A549 (cell line): ENCODE measurements around the gene PTPN5. TPM values are rescaled to one million over a fixed set of nuclear protein-coding genes. Genes with fewer than 3 reads are reported as not detected.
A peak's percentile ranks its signal among the peaks of the same experiment; 100 is the strongest.

Experiments
- ATAC-seq, 2 experiments: fragments of 200-7000 bp in 1 of 2; fragments of >200 bp in 1 of 2; cut with Nextera tagmentation in 1 of 2; cut with Tn5 transposase in 1 of 2; 3 replicates each; pipeline versions ENCODE4 v1.8.0 to v1.9.1; 2018 to 2020; ENCODE audit warnings: mild to moderate bottlenecking in 1 of 2, moderate library complexity in 1 of 2
- CTCF ChIA-PET: fragments of 300-600 bp; sonication (Branson Sonifier 250); formaldehyde crosslinking; extraction: SDS; loops from one replicate; lab custom pipeline; 2021; ENCODE audit warnings: antibody characterized with exemption, inconsistent platforms; lab: Yijun Ruan, JAX
- POLR2A ChIA-PET: fragments of 350-600 bp; formaldehyde crosslinking; extraction: SDS; loops from one replicate; lab custom pipeline; 2021; ENCODE audit warnings: antibody characterized with exemption, inconsistent platforms; lab: Yijun Ruan, JAX
- DNase-seq, 2 experiments: peaks; one replicate each; pipeline versions ENCODE4 v3.0.0 to v3.0.0-alpha.2; 2011 to 2016; ENCODE audit warnings: low read depth in 1 of 2, low spot score in 1 of 2
- FAIRE-seq: peaks from 2 replicates; lab custom pipeline; 2011; peaks lifted over from hg19 to GRCh38; lab: Jason Lieb, UNC
- H3K27ac ChIP-seq, 2 experiments: fragments of >200 bp; sonication (Bioruptor Twin); formaldehyde crosslinking; 3 replicates each; pipeline ENCODE4 v1.5.1; 2016 to 2017
- H3K4me1 ChIP-seq: fragments of >200 bp; sonication (Bioruptor Twin); formaldehyde crosslinking; 3 replicates; pipeline ENCODE4 v1.6.1; 2016
- H3K4me2 ChIP-seq: fragments of >200 bp; sonication (Bioruptor Twin); formaldehyde crosslinking; 3 replicates; pipeline ENCODE4 v1.6.1; 2016
- H3K4me3 ChIP-seq: fragments of >200 bp; sonication (Bioruptor Twin); formaldehyde crosslinking; 3 replicates; pipeline ENCODE4 v1.5.1; 2016
- H3K9me3 ChIP-seq: fragments of >200 bp; sonication (Bioruptor Twin); formaldehyde crosslinking; 3 replicates; pipeline ENCODE4 v1.6.1; 2016
- ATOH8 ChIP-seq: fragments of 250-450 bp; sonication (Bioruptor Pico); IDR thresholded peaks from 2 replicates; pipeline ENCODE4 v1.5.0; 2020; ENCODE audit warnings: low read depth, mild to moderate bottlenecking, moderate library complexity
- CHD2 ChIP-seq: fragments of 150-350 bp; IDR thresholded peaks from 2 replicates; pipeline ENCODE4 v1.6.1; 2014; ENCODE audit warnings: low read length; ENCODE audit not compliant: partially characterized antibody
- E2F6 ChIP-seq: IDR thresholded peaks from 2 replicates; pipeline ENCODE4 v1.6.1; 2012; ENCODE audit warnings: low read depth, borderline replicate concordance
- ESRRA ChIP-seq: fragments of 150-350 bp; IDR thresholded peaks from 2 replicates; pipeline ENCODE4 v1.6.1; 2014; ENCODE audit warnings: mild to moderate bottlenecking, low read length, borderline replicate concordance
- FOXS1 ChIP-seq: fragments of 250-450 bp; sonication (Bioruptor Pico); IDR thresholded peaks from 2 replicates; pipeline ENCODE4 v1.5.0; 2020; ENCODE audit warnings: mild to moderate bottlenecking, moderate library complexity
- GATA3 ChIP-seq: IDR thresholded peaks from 2 replicates; pipeline ENCODE4 v1.6.1; 2012; ENCODE audit warnings: borderline replicate concordance
- HEYL ChIP-seq: fragments of 250-450 bp; sonication (Bioruptor Pico); IDR thresholded peaks from 2 replicates; pipeline ENCODE4 v1.8.0; 2021; ENCODE audit warnings: mild to moderate bottlenecking, moderate library complexity
- JUN ChIP-seq, 2 experiments: fragments of >200 bp; sonication (Bioruptor Twin); formaldehyde crosslinking; IDR thresholded peaks; 2 replicates in 1 of 2; 3 replicates in 1 of 2; pipeline ENCODE4 v1.6.1; 2016 to 2017
- JUNB ChIP-seq: fragments of >200 bp; sonication (Bioruptor Twin); formaldehyde crosslinking; IDR thresholded peaks from 2 replicates; pipeline ENCODE4 v1.6.1; 2016
- KDM5A ChIP-seq: fragments of 200-600 bp; sonication (generic); IDR thresholded peaks from 2 replicates; pipeline ENCODE4 v1.6.1; 2016; ENCODE audit warnings: antibody characterized with exemption, mild to moderate bottlenecking
- NFE2L2 ChIP-seq: fragments of 150-350 bp; conservative IDR thresholded peaks from 2 replicates; pipeline ENCODE4 v1.6.1; 2014; ENCODE audit warnings: low read length
- NPAS2 ChIP-seq: fragments of 250-450 bp; sonication (Bioruptor Pico); IDR thresholded peaks from 2 replicates; pipeline ENCODE4 v1.8.0; 2022; ENCODE audit warnings: mild to moderate bottlenecking, moderate library complexity, borderline replicate concordance
- PHF8 ChIP-seq: fragments of 200-600 bp; sonication (generic); IDR thresholded peaks from 2 replicates; pipeline ENCODE4 v1.6.1; 2016; ENCODE audit warnings: low read depth, mild to moderate bottlenecking, antibody characterized with exemption, moderate library complexity, borderline replicate concordance
- POLR2AphosphoS2 ChIP-seq: conservative IDR thresholded peaks from 2 replicates; pipeline ENCODE4 v1.6.1; 2012; ENCODE audit warnings: low read length, improper control_type of control experiment, inconsistent platforms
- RFX5 ChIP-seq: fragments of 450-650 bp; IDR thresholded peaks from 2 replicates; pipeline ENCODE4 v1.7.1; 2014; ENCODE audit warnings: antibody characterized with exemption, mild to moderate bottlenecking, moderate library complexity
- RNF2 ChIP-seq: fragments of 200-600 bp; sonication (generic); IDR thresholded peaks from 2 replicates; pipeline ENCODE4 v1.6.1; 2016; ENCODE audit warnings: low read depth, mild to moderate bottlenecking, antibody characterized with exemption, moderate library complexity, borderline replicate concordance
- SREBF2 ChIP-seq: fragments of 450-650 bp; IDR thresholded peaks from 2 replicates; pipeline ENCODE4 v1.6.1; 2014; ENCODE audit warnings: mild to moderate bottlenecking, moderate library complexity
- ZC3H11A ChIP-seq: fragments of 450-650 bp; IDR thresholded peaks from 2 replicates; pipeline ENCODE4 v1.6.1; 2014; ENCODE audit warnings: antibody characterized with exemption, mild to moderate bottlenecking
- ZNF302 ChIP-seq: fragments of 250-450 bp; sonication (Bioruptor Pico); IDR thresholded peaks from 2 replicates; pipeline ENCODE4 v1.9.0; 2021; ENCODE audit warnings: inconsistent platforms, mild to moderate bottlenecking, moderate library complexity
- WGBS: methylation state at CpG from one replicate; pipeline ENCODE4 v1.1.6; 2017; ENCODE audit errors: missing lambda C conversion rate; 5-methylcytosine and 5-hydroxymethylcytosine counted together
- polyA plus RNA-seq, 4 experiments: library from polyadenylated mRNA; depleted of rRNA in 3 of 4; stranded (reverse); fragments of >200 nt; fragmentation: RNase III in 1 of 4; extraction: RNeasy Plus Mini Kit Qiagen cat#74134 plus additional on column Dnase treatment in 1 of 4; gene quantifications; 2 replicates in 3 of 4; 3 replicates in 1 of 4; pipeline ENCODE4 v1.2.3, GENCODE V29; 2011 to 2017
- TF ChIP-seq, protein P1 (sequence below): fragments of 250-450 bp; sonication (Bioruptor Pico); IDR thresholded peaks from 2 replicates; pipeline ENCODE4 v1.5.0; 2021; ENCODE audit warnings: mild to moderate bottlenecking, moderate library complexity, borderline replicate concordance

The PTPN5 gene
- polyA plus RNA-seq, 2 of the 4 experiments (the other 2 are of a cell fraction) = 0.04 TPM; not detected in 1

DNA sequence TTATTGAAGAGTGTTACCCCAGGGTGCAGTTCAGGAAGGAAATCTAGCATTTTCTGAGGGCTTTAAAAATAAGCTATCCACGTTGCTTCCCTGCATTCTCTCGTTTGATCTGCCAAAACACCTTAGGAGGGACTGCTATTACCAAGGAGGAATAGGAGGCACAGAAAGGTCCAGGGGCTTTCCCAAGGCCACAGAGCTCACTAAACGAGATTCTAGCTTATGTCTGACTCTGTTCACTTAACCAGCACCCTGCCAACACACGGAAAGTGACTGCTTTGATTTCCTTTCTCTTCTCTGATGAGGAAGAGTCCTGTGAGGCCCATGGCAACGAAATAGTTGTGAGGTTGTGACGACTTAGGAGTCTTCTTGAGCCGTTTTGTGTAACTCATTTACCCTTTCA, 3.4 kb upstream of the PTPN5 start (continued):
- TF ChIP-seq CHD2 = no peak
- TF ChIP-seq, all 56 proteins: peak for 0

DNA sequence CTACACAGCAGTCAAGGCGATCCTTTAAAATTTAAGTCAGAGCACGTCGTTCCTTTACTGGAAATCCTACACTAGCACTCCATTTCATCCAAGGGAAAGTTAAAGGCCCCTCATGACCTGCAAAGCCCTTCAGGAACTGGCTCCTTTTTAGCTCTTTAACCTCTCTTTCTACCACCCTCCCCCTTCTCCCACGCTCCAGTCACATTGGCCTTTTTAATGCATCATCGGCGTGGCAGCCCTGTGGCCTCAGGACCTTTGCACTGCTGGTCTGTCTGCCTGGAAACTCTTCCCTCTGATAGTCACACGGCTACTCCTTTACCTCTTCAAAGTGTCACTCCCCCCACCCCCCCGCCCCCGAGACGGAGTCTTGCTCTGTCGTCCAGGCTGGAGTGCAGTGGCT, 1.2 kb upstream of the PTPN5 start:
- Histone ChIP-seq H3K9me3 (no peaks in the 10 kb centered on the region), H3K4me3 (no peak overlapping the region), H3K4me2 (no peak overlapping the region), H3K27ac (no peak overlapping the region), H3K4me1 (peaks cover 5% of the 10 kb centered on the region; the same call in 1 of the 3 replicates)
- WGBS = 64% methylated on average over 10 of the region's 11 CpGs
- TF ChIP-seq HEYL (no peak), GATA3 (no peak), RFX5 (no peak), NPAS2 (CRISPR knock-in tag) (no peak), JUNB (no peak), ESRRA (no peak), JUN (IDR thresholded peaks at IDR 0.05) (no peak), NFE2L2 (no peak), FOXS1 (CRISPR knock-in tag) (no peak), RNF2 (no peak), ZNF302 (CRISPR knock-in tag) (no peak), KDM5A (no peak), SREBF2 (no peak), E2F6 (no peak)
- TF ChIP-seq, protein P1, sequence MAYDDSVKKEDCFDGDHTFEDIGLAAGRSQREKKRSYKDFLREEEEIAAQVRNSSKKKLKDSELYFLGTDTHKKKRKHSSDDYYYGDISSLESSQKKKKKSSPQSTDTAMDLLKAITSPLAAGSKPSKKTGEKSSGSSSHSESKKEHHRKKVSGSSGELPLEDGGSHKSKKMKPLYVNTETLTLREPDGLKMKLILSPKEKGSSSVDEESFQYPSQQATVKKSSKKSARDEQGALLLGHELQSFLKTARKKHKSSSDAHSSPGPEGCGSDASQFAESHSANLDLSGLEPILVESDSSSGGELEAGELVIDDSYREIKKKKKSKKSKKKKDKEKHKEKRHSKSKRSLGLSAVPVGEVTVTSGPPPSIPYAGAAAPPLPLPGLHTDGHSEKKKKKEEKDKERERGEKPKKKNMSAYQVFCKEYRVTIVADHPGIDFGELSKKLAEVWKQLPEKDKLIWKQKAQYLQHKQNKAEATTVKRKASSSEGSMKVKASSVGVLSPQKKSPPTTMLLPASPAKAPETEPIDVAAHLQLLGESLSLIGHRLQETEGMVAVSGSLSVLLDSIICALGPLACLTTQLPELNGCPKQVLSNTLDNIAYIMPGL (CRISPR knock-in tag) = no peak
- no peak for ATAC-seq
- POLR2A ChIA-PET = no interaction called here
- FAIRE-seq = no peak
- DNase-seq = no peak
- CTCF ChIA-PET = interaction anchor here (1.2 to 15.1 kb wide), 5 partner anchors 10 to 65 kb away, joined by 3 to 182 read pairs (median 3); no protein-coding TSS in a partner anchor

DNA sequence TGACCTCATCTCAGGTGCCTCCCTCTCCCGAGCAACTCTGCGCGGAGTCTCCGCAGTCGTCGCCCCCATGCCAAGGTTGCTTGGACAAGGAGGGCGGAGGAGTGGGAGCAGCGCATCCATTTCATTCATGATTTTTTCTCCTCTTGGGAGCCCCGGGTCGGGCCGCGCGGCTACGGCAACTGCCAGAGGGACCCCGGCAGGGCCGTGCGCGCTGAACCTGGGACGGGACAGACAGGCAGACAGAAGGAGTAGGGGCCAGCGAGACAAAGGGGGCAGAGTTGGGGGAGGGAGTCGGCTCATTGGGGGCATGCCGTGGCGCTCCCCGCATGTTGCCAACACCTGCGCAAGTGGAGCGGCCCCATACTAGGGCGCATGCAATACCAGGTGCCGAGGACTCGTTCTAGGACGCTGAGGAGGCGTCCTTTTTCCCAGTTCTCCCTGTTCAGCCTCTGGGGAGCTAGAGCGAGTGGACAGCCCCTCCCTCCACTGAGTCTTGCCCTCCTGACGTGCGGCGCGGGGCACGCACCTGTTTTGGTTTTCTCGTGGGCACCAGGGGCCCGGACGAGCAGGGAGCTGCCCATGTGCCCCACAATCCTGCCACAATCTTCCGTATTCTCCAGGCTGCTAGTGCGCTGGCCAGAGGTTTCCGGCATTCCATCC, 501 bp upstream of the PTPN5 start:
- ATAC-seq = peak in 1 of 2 experiments; percentile 44; a peak in 4 of 6 replicates
- ChIA-PET POLR2A (no interaction called here), CTCF (interaction anchor here (1.2 to 15.1 kb wide), 4 partner anchors 11 to 64 kb away, joined by 3 to 182 read pairs (median 10); no protein-coding TSS in a partner anchor)
- WGBS = 16% methylated on average over 37 of the region's 43 CpGs
- peak in 1 of 2 experiments; percentile 14 for DNase-seq
- Histone ChIP-seq H3K4me3 (peak overlapping the region; percentile 54), H3K9me3 (no peaks in the 10 kb centered on the region), H3K4me2 (peak overlapping the region; percentile 100), H3K27ac (no peak overlapping the region), H3K4me1 (peaks cover 5% of the 10 kb centered on the region; the same call in 1 of the 3 replicates)
- FAIRE-seq = no peak
- TF ChIP-seq ATOH8 (CRISPR knock-in tag) = no peak
- TF ChIP-seq PHF8 = no peak
- TF ChIP-seq SREBF2 = no peak
- no peak for TF ChIP-seq ESRRA
- no peak for TF ChIP-seq POLR2AphosphoS2
- TF ChIP-seq ZC3H11A = no peak
- no peak for TF ChIP-seq HEYL
